HG03175 (cell line): ENCODE results near the gene RIPK4.
"Not testable (repeated sequence)": the region's sequence is repeated elsewhere in the genome, so short reads cannot be mapped to it uniquely, and the experiment has no call there.

Experiments used
- ATAC-seq: cut with Tn5 transposase; IDR thresholded peaks from one replicate; pipeline ENCODE4 v1.9.1; 2021; ENCODE audit warnings: mild to moderate bottlenecking, moderate library complexity; ENCODE audit not compliant: unreplicated experiment

Gene RIPK4

DNA sequence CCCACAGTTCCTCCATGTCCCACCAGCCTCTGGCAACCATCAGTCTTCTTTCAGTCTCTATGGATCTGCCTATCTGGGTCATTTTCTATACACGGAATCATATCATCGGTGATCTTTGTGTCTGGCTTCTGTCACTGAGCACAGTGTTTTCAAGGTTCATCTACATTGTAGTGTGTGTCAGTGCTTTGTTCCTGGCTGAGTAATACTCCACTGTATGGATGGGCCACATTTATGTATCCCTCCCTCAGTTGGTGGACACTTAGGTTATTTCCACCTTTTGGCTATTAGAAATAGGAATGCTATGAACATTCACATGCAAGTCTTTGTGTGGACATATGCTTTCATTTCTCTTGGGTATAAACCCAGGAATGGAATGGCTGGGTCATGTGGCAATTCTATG lies 46.6 kb downstream of the RIPK4 start:
- ATAC-seq = no peak

DNA sequence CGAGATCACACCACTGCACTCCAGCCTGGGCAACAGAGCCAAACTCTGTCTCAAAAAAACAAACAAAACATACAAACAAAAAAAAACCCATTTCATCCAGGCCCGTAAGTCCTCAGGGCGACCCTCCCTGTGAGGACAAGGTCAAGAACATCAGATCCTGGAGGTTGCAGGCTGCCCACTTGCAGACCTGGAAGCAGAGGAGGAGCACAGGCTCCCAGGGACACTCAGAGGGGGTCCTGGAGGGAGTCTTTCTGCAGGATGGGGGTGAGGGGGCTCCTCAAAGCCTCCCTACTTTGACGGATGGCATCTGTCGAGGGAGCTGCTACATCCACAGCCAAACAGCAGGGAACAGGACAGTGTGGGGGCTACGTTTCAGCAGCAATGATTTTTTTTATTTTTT lies 47.2 kb downstream of the RIPK4 start:
- ATAC-seq = no peak

DNA sequence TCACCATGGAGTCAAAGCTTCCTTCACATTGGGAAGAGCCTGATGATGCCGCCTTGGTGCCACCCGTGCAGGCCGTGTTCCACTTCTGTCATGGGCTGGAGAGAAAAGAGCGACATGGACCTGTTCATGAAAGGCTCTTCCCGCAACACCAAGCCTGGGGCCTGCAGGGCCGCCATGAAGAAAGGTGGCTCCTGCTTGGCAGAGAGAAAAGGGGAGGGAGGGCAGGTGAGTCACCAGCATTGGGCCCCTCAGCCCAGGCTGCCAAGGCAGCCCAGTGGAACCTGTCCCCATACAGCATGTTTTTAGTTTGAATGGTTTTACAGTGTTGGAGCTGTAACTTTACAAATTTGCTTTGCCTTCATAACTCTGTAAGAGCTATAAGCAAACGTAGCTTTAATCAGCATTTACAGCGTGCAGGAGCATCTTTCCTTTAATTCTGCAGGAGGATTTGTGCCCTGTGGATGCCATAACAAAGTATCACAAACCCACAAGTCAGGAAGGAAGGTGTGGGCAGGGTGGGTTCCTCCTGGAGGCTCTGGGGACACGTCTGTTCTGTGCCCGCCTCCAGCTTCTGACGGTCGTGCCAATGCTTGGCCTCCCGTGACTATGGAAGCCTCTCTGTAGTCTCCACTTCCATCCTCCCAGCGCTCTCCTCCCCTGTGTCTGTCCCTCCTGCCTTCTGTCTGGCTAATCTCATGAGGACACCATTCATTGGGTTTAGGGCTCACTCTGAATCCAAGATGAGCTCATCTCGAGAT lies 49.1 kb downstream of the RIPK4 start:
- ATAC-seq = no peak

- ATAC-seq = no peak
Measured at GRCh38 chr21:41716751-41717150, 50.1 kb downstream of the RIPK4 start.

DNA sequence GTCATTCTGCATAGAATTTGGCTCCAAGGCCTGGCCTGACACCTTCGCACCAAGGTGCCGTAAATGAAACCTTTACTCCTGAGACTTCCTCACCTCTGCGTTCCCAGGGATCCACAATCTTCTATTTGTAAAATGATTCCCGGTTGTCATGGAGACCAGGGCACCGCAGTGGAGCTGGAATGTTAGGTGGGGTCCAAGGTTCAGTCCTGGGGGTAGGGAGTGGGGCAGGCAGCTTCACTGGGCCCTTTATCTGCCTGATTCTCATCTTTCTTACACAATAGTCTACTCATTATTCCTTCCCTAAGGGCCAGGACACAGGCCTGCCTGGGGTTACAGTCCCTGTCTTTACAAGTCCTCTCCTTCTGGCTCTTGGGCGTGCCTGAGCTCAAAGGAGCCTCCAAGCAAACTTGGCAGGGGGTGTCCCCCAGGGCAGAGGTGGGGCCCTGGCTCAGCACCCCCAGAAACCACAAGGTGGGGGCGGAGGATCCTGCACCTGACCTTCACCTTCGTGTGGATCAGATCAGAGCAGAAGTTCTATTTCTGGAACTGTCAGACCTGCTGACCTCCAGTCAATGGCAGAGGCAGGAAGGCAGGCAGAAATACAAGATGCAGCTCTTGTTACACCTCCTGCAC lies 51.1 kb downstream of the RIPK4 start:
- no peak for ATAC-seq

DNA sequence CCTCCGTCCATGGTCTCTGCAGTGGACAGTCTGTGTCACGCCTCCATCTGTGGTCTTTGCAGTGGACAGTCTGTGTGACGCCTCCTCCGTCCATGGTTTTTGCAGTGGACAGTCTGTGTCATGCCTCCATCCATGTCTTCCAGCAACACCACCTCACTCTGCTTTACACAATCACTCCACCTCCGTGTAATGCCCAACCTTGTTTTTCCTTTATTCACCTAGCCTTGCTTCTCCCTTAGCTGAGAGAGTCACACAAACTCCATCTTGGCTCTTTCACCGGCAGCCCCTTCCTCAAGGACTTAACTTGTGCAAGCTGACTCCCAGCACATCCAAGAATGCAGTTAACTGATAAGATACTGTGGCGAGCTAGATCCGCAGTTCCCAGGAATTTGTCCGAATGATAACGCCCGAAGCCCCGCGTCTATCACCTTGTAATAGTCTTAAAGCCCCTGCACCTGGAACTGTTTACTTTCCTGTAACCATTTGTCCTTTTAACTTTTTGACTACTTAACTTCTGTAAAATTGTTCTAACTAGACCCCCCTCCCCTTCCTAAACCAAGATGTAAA lies 52.5 kb downstream of the RIPK4 start:
- not testable (repeated sequence) for ATAC-seq

GRCh38 chr21:41713495-41714281 lies 53.2 kb downstream of the RIPK4 start:
- no peak for ATAC-seq

DNA sequence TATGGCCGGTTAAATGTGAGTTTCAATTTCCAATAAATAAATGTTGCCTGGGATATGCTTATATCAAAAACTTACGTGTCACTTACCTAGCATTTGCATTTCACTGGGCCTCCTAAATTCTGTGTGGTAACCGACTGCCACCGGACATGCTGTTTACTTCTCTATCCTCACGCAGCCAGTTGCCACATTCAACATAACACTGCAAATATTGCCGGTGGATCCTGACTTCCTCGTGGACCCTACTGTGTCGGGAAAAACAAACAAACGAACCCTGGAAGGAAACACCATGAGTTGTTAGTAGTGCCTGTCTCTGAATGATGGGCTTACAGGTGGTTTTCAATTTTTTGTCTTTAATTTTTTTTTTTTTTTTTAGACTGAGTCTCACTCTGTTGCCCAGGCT lies 54.1 kb downstream of the RIPK4 start:
- ATAC-seq = no peak

GRCh38 chr21:41712201-41712600 lies 54.7 kb downstream of the RIPK4 start:
- ATAC-seq = no peak

DNA sequence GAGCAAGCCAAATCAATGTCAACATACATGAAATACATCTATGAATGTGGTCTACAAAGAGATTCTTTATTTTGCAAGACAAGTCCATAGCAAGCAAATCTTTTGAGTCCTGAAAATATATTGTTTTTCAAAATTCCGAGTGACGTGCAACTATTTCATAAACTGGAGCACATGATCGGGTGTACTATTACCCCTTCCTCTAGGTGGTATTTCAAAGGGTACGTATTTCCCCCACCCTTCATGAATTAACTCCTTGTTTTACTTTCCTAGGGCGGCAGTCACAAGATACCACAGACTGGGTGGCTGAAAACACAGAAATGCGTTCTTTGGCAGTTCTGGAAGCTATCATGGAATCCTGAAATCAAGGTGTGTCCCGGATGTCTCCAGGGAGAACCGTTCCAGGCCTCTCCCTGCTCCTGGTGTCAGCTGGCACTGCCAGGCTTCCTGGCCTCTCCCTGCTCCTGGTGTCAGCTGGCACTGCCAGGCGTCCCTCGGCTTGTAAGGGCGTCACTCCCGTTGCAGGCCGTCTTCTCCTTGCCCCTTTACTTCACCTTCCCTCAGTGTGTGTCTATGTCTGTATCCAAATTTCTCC lies 55.3 kb downstream of the RIPK4 start:
- no peak for ATAC-seq

DNA sequence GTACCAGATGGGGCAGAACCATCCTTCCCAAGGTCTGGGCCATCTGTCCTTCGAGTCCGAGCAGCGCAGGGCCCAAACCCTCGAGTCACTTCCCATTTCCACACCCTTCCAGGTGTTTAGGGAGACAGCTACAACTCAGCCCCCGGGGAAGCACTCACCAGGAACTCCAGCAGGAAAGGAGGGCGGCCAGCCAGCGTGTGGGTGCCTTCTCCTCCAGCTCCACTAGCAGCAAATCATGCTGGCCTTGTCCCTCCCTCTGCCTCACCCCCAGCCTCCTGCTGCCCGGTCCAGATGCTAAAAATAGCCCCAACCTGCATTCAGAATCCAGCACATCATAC lies 56.1 kb downstream of the RIPK4 start:
- no peak for ATAC-seq

- ATAC-seq = no peak
Measured at GRCh38 chr21:41709965-41710822, 56.7 kb downstream of the RIPK4 start.

DNA sequence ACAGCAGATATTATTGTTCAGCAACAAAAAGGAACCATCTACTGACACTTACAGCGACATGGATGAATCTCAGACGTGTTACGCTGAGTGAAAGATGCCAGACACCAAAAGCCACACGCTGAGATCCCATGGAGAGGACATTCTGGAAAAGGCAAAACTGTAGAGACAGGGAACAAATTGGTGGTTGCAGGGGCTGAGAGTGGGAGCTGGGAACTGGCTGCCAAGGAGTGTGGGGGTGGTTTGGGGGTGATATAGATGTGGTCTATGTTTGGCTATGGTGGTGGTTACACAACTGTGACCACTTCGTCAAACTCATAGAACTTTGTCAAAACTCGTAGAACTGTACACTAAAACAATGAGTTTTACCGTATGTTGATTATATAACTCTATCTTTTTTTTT lies 57.7 kb downstream of the RIPK4 start:
- ATAC-seq = no peak

DNA sequence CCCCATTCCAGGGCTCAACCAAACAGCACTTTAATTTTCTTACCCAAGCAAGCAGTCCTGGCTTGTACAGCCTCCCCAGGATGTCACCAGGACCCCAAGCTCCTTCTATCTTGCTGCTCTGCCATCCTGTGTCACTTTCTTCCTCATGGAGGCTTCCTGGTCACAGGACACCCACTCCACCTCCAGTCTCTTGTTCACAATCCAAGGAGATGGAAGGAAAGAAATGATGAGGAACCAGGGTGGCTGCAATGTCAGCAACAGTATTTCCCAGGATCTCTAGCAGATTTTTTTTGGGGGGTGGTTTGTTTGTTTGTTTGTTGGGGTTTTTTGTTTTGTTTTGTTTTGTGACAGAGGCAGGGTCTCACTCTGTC lies 58.9 kb downstream of the RIPK4 start:
- no peak for ATAC-seq

GRCh38 chr21:41707231-41707959 lies 59.5 kb downstream of the RIPK4 start:
- ATAC-seq = no peak

- ATAC-seq = no peak
Measured at GRCh38 chr21:41706678-41707077, 60.2 kb downstream of the RIPK4 start.

DNA sequence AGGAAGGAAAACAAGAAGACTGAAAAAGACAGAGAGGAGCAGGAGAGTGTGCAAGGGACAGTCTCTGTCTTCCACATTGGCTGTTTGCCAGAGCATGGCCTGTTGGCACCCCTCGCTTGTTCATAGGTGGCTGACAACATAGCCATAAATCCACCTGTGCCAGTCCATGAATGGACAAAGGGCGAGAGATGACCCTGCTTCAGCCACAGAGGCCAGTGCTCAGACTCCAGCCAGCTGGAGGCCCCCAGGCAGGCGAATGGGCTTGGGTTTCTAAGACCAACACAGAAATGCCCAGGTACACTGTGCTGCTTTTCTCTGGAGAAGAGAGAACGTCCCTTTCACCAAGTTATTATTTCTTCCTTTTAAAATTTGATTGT lies 60.6 kb downstream of the RIPK4 start:
- no peak for ATAC-seq

GRCh38 chr21:41705546-41706262 lies 61.1 kb downstream of the RIPK4 start:
- no peak for ATAC-seq

- ATAC-seq = no peak
Measured at GRCh38 chr21:41703857-41704501, 62.9 kb downstream of the RIPK4 start.
